ENCODE measurements around the gene LGALSL.

GRCh38 chr2:64500549-64500948 lies 46.6 kb downstream of the LGALSL start:
- TF ChIP-seq PATZ1 (CRISPR knock-in tag; IDR thresholded peaks at IDR 0.05; ENCODE audit: borderline replicate concordance) (no peak), TCF4 (CRISPR knock-in tag; IDR thresholded peaks at IDR 0.05; ENCODE audit: borderline replicate concordance) (no peak), CREB5 (CRISPR knock-in tag; IDR thresholded peaks at IDR 0.05; ENCODE audit: low read depth) (no peak), POU6F1 (CRISPR knock-in tag; IDR thresholded peaks at IDR 0.05; ENCODE audit: borderline replicate concordance, low read depth) (no peak), BACH2 (CRISPR knock-in tag; IDR thresholded peaks at IDR 0.05; ENCODE audit: borderline replicate concordance) (no peak), ZNF565 (CRISPR knock-in tag; conservative IDR thresholded peaks at IDR 0.05; ENCODE audit: low read depth) (no peak), ZNF70 (CRISPR knock-in tag; IDR thresholded peaks at IDR 0.05) (no peak)
